Mesendoderm (in vitro differentiated cells): ENCODE measurements around the gene ATXN10.
"Not testable (repeated sequence)": the region's sequence is repeated elsewhere in the genome, so short reads cannot be mapped to it uniquely, and the experiment has no call there.

Source experiments
- DNase-seq: peaks from one replicate; pipeline ENCODE4 v3.0.0; 2013
- H2AK5ac ChIP-seq: 2 replicates; pipeline ENCODE4 v1.6.1; 2013; ENCODE audit warnings: low read length, inconsistent platforms
- H2BK120ac ChIP-seq: 2 replicates; pipeline ENCODE4 v1.6.1; 2013; ENCODE audit warnings: low read depth, mild to moderate bottlenecking, low read length, moderate library complexity, mixed read lengths
- H2BK15ac ChIP-seq: replicated peaks from 2 replicates; pipeline ENCODE4 v1.6.1; 2013; ENCODE audit warnings: low read depth, mild to moderate bottlenecking, moderate library complexity
- H2BK5ac ChIP-seq: 2 replicates; pipeline ENCODE4 v1.6.1; 2013; ENCODE audit warnings: low read length, inconsistent platforms
- H3K18ac ChIP-seq: 2 replicates; pipeline ENCODE4 v1.6.1; 2013; ENCODE audit warnings: mild to moderate bottlenecking, low read length, mixed read lengths
- H3K23ac ChIP-seq: one replicate; pipeline ENCODE4 v1.6.1; 2013; ENCODE audit warnings: low read length
- H3K27ac ChIP-seq: 2 replicates; pipeline ENCODE4 v1.5.1; 2013; ENCODE audit warnings: low read depth, mild to moderate bottlenecking, inconsistent platforms, low read length, moderate library complexity
- H3K27me3 ChIP-seq: 2 replicates; pipeline ENCODE4 v1.6.1; 2013; ENCODE audit warnings: low read length, control low read depth, mild to moderate bottlenecking, inconsistent platforms; ENCODE audit not compliant: insufficient read depth, poor library complexity
- H3K36me3 ChIP-seq: 2 replicates; pipeline ENCODE4 v1.6.1; 2013; ENCODE audit warnings: low read length, inconsistent platforms; ENCODE audit not compliant: control insufficient read depth, insufficient read depth
- H3K4ac ChIP-seq: one replicate; pipeline ENCODE4 v1.6.1; 2013; ENCODE audit warnings: low read depth, mild to moderate bottlenecking, low read length, moderate library complexity
- H3K4me1 ChIP-seq: 2 replicates; pipeline ENCODE4 v1.6.1; 2013; ENCODE audit warnings: low read depth, low read length, inconsistent platforms; ENCODE audit not compliant: control insufficient read depth
- H3K4me2 ChIP-seq: 2 replicates; pipeline ENCODE4 v1.6.1; 2013; ENCODE audit warnings: low read length
- H3K4me3 ChIP-seq: 2 replicates; pipeline ENCODE4 v1.5.1; 2013; ENCODE audit warnings: mild to moderate bottlenecking, low read length
- H3K56ac ChIP-seq: one replicate; pipeline ENCODE4 v1.6.1; 2013; ENCODE audit warnings: low read length
- H3K79me1 ChIP-seq: 2 replicates; pipeline ENCODE4 v1.6.1; 2013; ENCODE audit warnings: low read length, inconsistent platforms
- H3K79me2 ChIP-seq: 2 replicates; pipeline ENCODE4 v1.6.1; 2013; ENCODE audit warnings: mild to moderate bottlenecking, low read length; ENCODE audit not compliant: control insufficient read depth, insufficient read depth
- H3K9ac ChIP-seq: 2 replicates; pipeline ENCODE4 v1.6.1; 2013; ENCODE audit warnings: low read length, inconsistent platforms
- H4K5ac ChIP-seq: one replicate; pipeline ENCODE4 v1.6.1; 2013; ENCODE audit warnings: low read length
- H4K8ac ChIP-seq: one replicate; pipeline ENCODE4 v1.6.1; 2013; ENCODE audit warnings: low read depth, mild to moderate bottlenecking, control low read depth, low read length, moderate library complexity
- WGBS: extraction: QIAGEN DNeasy Blood & Tissue Kit; methylation state at CpG from one replicate; pipeline ENCODE4 v1.1.7; 2013; ENCODE audit warnings: low lambda C conversion rate, missing lambda C conversion rate; ENCODE audit not compliant: insufficient coverage; ENCODE audit errors: extremely low coverage; 5-methylcytosine and 5-hydroxymethylcytosine counted together

Gene ATXN10

GRCh38 chr22:45709060-45709739 lies 37.6 kb downstream of the ATXN10 start:
- no peak overlapping the region for H3K4me2 ChIP-seq
- H3K4me1 ChIP-seq = no peaks in the 10 kb centered on the region

DNA sequence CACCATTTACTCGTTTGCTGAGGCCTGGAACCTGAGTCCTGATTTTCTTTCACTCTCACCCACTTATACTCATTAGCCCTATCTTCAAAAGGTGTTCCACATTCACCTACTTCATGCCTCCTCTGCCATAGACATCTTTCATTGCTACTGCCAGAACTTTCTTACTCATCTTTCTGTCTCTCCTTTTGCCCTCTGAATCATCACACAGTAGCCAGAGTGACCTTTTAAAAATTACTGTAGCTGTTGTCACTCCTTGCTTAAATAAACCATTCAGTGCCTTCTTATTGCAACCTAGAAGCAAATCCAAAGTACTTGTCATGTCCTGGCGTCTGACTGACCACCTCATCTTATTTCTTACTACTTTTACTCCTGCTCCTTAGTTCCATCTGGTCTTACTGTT lies 38.2 kb downstream of the ATXN10 start:
- DNase-seq = no peak
- peaks cover 13% of the 10 kb centered on the region for H3K79me1 ChIP-seq
- H3K4ac ChIP-seq = no peak overlapping the region
- no peak overlapping the region for H3K4me3 ChIP-seq
- H3K36me3 ChIP-seq = peaks cover 2% of the 10 kb centered on the region
- H3K56ac ChIP-seq = no peak overlapping the region
- H3K4me2 ChIP-seq = no peak overlapping the region
- H2BK15ac ChIP-seq = no peak overlapping the region
- H3K79me2 ChIP-seq = peaks cover 7% of the 10 kb centered on the region
- no peak overlapping the region for H3K23ac ChIP-seq
- no peaks in the 10 kb centered on the region for H3K4me1 ChIP-seq
- no CpG with 5 or more reads among the region's 2 CpGs for WGBS
- H3K27me3 ChIP-seq = no peaks in the 10 kb centered on the region
- H3K9ac ChIP-seq = no peak overlapping the region
- no peak overlapping the region for H2AK5ac ChIP-seq
- no peak overlapping the region for H2BK120ac ChIP-seq
- H3K27ac ChIP-seq = no peak overlapping the region
- H4K5ac ChIP-seq = no peak overlapping the region
- no peak overlapping the region for H4K8ac ChIP-seq
- no peak overlapping the region for H2BK5ac ChIP-seq
- H3K18ac ChIP-seq = no peak overlapping the region

More at GRCh38 chr22:45709060-45709739, 37.6 kb downstream of the ATXN10 start:
- Histone ChIP-seq H3K9ac (no peak overlapping the region), H4K5ac (no peak overlapping the region), H3K4me3 (no peak overlapping the region), H2BK15ac (no peak overlapping the region), H4K8ac (no peak overlapping the region), H3K36me3 (peaks cover 3% of the 10 kb centered on the region), H2BK120ac (no peak overlapping the region), H3K27ac (no peak overlapping the region), H3K27me3 (no peaks in the 10 kb centered on the region), H3K79me1 (peaks cover 12% of the 10 kb centered on the region), H2BK5ac (no peak overlapping the region), H3K79me2 (peaks cover 9% of the 10 kb centered on the region), H2AK5ac (no peak overlapping the region), H3K18ac (no peak overlapping the region), H3K23ac (no peak overlapping the region), H3K4ac (no peak overlapping the region), H3K56ac (no peak overlapping the region)
- DNase-seq = no peak
- WGBS = no CpG with 5 or more reads among the region's 5 CpGs

- DNase-seq = peak; percentile 37
- H3K36me3 ChIP-seq = peaks cover 2% of the 10 kb centered on the region
- no peak overlapping the region for H3K27ac ChIP-seq
Measured at GRCh38 chr22:45710469-45710868, 38.8 kb downstream of the ATXN10 start.

GRCh38 chr22:45714390-45714789 lies 42.8 kb downstream of the ATXN10 start:
- H3K4ac ChIP-seq, H3K4me2 ChIP-seq, H4K8ac ChIP-seq, H2AK5ac ChIP-seq, H2BK15ac ChIP-seq, H3K27me3 ChIP-seq, H3K4me3 ChIP-seq, H3K9ac ChIP-seq, H3K79me2 ChIP-seq, H3K79me1 ChIP-seq, H3K27ac ChIP-seq, H3K56ac ChIP-seq, H3K4me1 ChIP-seq, H2BK120ac ChIP-seq, H4K5ac ChIP-seq, H3K36me3 ChIP-seq, H2BK5ac ChIP-seq, H3K18ac ChIP-seq, H3K23ac ChIP-seq, DNase-seq: not testable (repeated sequence)
- WGBS = 100% methylated on average over 1 of the region's 4 CpGs

More at GRCh38 chr22:45710469-45710868, 38.8 kb downstream of the ATXN10 start:
- Histone ChIP-seq H3K4me1 (no peaks in the 10 kb centered on the region), H3K9ac (no peak overlapping the region), H3K4me2 (no peak overlapping the region), H3K79me1 (peaks cover 14% of the 10 kb centered on the region), H3K56ac (no peak overlapping the region), H2AK5ac (no peak overlapping the region), H4K8ac (no peak overlapping the region), H2BK15ac (no peak overlapping the region), H3K18ac (no peak overlapping the region), H2BK5ac (no peak overlapping the region), H3K4ac (no peak overlapping the region), H3K79me2 (peaks cover 7% of the 10 kb centered on the region), H3K23ac (no peak overlapping the region), H3K4me3 (no peak overlapping the region), H4K5ac (no peak overlapping the region), H2BK120ac (no peak overlapping the region), H3K27me3 (no peaks in the 10 kb centered on the region)
- WGBS = 100% methylated on average over 1 of the region's 3 CpGs

DNA sequence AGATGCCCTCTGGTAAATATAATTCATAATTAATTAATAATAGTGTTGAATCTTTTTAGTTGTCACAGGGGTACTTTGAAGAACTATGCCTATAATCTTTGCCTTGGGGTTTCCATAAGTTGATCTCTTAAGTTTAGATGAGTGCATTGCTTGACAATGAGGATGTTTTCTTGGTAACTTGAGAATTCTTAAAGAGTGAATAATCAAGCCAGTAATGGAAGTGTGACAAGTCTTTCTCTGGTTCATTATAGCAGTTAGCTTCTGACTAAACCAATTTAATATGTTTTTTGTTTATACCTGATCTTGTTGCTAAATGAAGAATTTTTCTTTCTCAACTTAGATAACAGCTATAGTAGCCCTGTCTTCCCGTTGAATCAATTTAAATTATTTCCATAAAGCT lies 46.2 kb downstream of the ATXN10 start:
- no peak overlapping the region for H3K27ac ChIP-seq
- H3K4me2 ChIP-seq = no peak overlapping the region
- H4K5ac ChIP-seq = no peak overlapping the region
- H2BK5ac ChIP-seq = no peak overlapping the region
- H3K79me1 ChIP-seq = peaks cover 11% of the 10 kb centered on the region
- H3K27me3 ChIP-seq = no peaks in the 10 kb centered on the region
- peak; percentile 54 for DNase-seq
- H3K4me3 ChIP-seq = no peak overlapping the region
- no peak overlapping the region for H3K9ac ChIP-seq
- WGBS = no CpG with 5 or more reads among the region's 1 CpG
- H3K4ac ChIP-seq = no peak overlapping the region
- no peak overlapping the region for H2BK15ac ChIP-seq
- no peak overlapping the region for H4K8ac ChIP-seq
- no peaks in the 10 kb centered on the region for H3K79me2 ChIP-seq
- H2AK5ac ChIP-seq = no peak overlapping the region
- H3K4me1 ChIP-seq = no peaks in the 10 kb centered on the region
- no peaks in the 10 kb centered on the region for H3K36me3 ChIP-seq
- H3K56ac ChIP-seq = no peak overlapping the region
- H3K23ac ChIP-seq = no peak overlapping the region
- H3K18ac ChIP-seq = no peak overlapping the region
- no peak overlapping the region for H2BK120ac ChIP-seq

- no peak overlapping the region for H2BK120ac ChIP-seq
- no peaks in the 10 kb centered on the region for H3K27me3 ChIP-seq
- H3K4ac ChIP-seq = no peak overlapping the region
- WGBS = no CpG with 5 or more reads among the region's 4 CpGs
- H3K36me3 ChIP-seq = no peaks in the 10 kb centered on the region
- peaks cover 14% of the 10 kb centered on the region for H3K79me1 ChIP-seq
- no peak overlapping the region for H4K5ac ChIP-seq
- H2BK15ac ChIP-seq = no peak overlapping the region
- no peak overlapping the region for H4K8ac ChIP-seq
- DNase-seq = no peak
- no peak overlapping the region for H3K9ac ChIP-seq
- no peak overlapping the region for H3K56ac ChIP-seq
- peaks cover 3% of the 10 kb centered on the region for H3K79me2 ChIP-seq
- no peak overlapping the region for H3K27ac ChIP-seq
- no peak overlapping the region for H2AK5ac ChIP-seq
- H3K4me3 ChIP-seq = no peak overlapping the region
- no peak overlapping the region for H2BK5ac ChIP-seq
- H3K18ac ChIP-seq = no peak overlapping the region
- H3K23ac ChIP-seq = no peak overlapping the region
- no peaks in the 10 kb centered on the region for H3K4me1 ChIP-seq
- no peak overlapping the region for H3K4me2 ChIP-seq
Measured at GRCh38 chr22:45718391-45718790, 46.8 kb downstream of the ATXN10 start.
